Right atrium auricular region (tissue), 2 donors: ENCODE data around the gene MCM5. TPM values are rescaled to one million over a fixed set of nuclear protein-coding genes. Genes with fewer than 3 reads are reported as not detected.
"Not testable (repeated sequence)": the region's sequence is repeated elsewhere in the genome, so short reads cannot be mapped to it uniquely, and the experiment has no call there.

ENCODE experiments used
- DNase-seq: peaks from one replicate; pipeline ENCODE4 v3.0.0-alpha.2; 2019; ENCODE audit warnings: low spot score
- H3K27ac ChIP-seq, 2 donors: fragments of 200-600 bp; sonication (generic); 1 replicate in 1 of 2; 2 replicates in 1 of 2; pipeline ENCODE4 v1.5.1; 2016 to 2019
- H3K27me3 ChIP-seq, 2 donors: fragments of 200-600 bp; sonication (generic); one replicate each; pipeline versions ENCODE4 v1.5.1 to v1.6.0; 2017 to 2019
- H3K36me3 ChIP-seq: fragments of 200-600 bp; sonication (generic); one replicate; pipeline ENCODE4 v1.5.1; 2016
- H3K4me1 ChIP-seq, 2 donors: fragments of 200-600 bp; sonication (generic); one replicate each; pipeline versions ENCODE4 v1.5.1 to v1.6.0; 2017 to 2019
- H3K4me3 ChIP-seq, 2 donors: fragments of 200-600 bp; sonication (generic); 1 replicate in 1 of 2; 2 replicates in 1 of 2; pipeline ENCODE4 v1.5.1; 2017 to 2019; ENCODE audit warnings: mild to moderate bottlenecking in 1 of 2, moderate library complexity in 1 of 2
- H3K9me3 ChIP-seq, 2 donors: fragments of 200-600 bp; sonication (generic); one replicate each; pipeline ENCODE4 v1.5.1; 2019
- total RNA-seq, 2 donors: library from RNA; depleted of rRNA; stranded (reverse); fragments of >200 nt; gene quantifications; one replicate each; pipeline ENCODE4 v1.1.0, GENCODE V29; 2016
- TF ChIP-seq, protein P1 (sequence below), 2 donors: fragments of 200-600 bp; sonication (generic); IDR thresholded peaks; one replicate each; pipeline ENCODE4 v1.5.1; 2019; ENCODE audit warnings: antibody characterized with exemption in 2 of 2

MCM5 gene
- total RNA-seq, 2 donors from 2014 or later = 5.3 to 6.8 TPM

DNA sequence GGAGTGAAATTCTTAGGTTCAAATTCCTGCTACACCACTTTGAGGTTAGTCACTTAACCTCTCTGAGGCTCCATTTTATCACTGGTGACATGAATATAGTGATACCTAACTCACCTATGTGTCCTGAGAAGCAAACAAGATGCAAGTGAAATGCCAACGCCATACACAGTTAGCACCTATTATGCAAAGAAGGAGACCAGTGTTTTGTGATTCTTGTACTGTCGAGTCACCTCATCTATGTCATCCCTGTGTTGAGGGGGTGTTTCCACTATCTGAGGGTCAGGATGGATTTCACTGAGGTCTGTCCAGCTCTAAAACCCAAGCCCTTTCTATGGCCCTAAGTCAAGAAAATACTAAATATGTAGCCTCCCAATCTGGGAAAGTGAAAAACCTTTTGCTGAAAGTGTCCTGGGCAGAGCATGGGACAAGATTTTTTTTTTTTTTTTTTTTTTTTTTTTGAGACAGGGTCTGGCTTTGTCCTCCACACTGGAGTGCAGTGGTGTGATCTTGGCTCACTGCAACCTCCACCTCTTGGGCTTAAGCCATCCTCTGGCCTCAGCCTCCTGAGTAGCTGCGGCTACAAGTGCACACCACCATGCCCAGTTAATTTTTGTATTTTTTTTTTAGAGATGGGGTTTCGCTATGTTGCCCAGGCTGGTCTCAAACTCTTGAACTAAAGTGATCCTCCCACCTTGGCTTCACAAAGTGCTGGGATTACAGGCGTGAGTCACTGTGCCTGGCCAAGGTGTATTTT lies 5.0 kb upstream of the MCM5 start:
- Histone ChIP-seq H3K36me3 (no peaks in the 10 kb centered on the region), H3K27me3 (no peaks in the 10 kb centered on the region), H3K4me3 (no peak overlapping the region), H3K9me3 (no peaks in the 10 kb centered on the region), H3K4me1 (no peaks in the 10 kb centered on the region), H3K27ac (no peak overlapping the region)
- TF ChIP-seq, protein P1, sequence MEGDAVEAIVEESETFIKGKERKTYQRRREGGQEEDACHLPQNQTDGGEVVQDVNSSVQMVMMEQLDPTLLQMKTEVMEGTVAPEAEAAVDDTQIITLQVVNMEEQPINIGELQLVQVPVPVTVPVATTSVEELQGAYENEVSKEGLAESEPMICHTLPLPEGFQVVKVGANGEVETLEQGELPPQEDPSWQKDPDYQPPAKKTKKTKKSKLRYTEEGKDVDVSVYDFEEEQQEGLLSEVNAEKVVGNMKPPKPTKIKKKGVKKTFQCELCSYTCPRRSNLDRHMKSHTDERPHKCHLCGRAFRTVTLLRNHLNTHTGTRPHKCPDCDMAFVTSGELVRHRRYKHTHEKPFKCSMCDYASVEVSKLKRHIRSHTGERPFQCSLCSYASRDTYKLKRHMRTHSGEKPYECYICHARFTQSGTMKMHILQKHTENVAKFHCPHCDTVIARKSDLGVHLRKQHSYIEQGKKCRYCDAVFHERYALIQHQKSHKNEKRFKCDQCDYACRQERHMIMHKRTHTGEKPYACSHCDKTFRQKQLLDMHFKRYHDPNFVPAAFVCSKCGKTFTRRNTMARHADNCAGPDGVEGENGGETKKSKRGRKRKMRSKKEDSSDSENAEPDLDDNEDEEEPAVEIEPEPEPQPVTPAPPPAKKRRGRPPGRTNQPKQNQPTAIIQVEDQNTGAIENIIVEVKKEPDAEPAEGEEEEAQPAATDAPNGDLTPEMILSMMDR (IDR thresholded peaks at IDR 0.05) = no peak
- DNase-seq = no peak

DNA sequence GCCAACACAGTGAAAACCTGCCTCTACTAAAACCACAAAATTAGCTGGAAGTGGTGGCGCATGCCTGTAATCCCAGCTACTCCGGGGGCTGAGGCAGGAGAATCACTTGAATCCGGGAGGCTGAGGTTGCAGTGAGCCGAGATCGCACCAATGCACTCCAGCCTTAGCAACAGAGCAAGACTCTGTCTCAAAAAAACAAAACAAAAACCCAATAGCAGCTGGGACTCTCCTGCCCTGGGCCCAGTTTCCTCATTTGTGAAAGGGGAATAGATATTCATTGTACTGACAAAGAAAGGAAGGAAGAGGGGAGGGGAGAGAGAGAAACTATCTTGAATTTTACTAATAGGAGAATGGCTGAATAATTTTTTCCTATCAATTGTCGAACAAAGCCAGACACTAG lies 3.3 kb upstream of the MCM5 start:
- peaks cover 0 to 14% of the 10 kb centered on the region in 2 donors for H3K4me1 ChIP-seq
- not testable (repeated sequence) for DNase-seq, H3K27me3 ChIP-seq, H3K36me3 ChIP-seq, H3K27ac ChIP-seq, H3K9me3 ChIP-seq, H3K4me3 ChIP-seq

DNA sequence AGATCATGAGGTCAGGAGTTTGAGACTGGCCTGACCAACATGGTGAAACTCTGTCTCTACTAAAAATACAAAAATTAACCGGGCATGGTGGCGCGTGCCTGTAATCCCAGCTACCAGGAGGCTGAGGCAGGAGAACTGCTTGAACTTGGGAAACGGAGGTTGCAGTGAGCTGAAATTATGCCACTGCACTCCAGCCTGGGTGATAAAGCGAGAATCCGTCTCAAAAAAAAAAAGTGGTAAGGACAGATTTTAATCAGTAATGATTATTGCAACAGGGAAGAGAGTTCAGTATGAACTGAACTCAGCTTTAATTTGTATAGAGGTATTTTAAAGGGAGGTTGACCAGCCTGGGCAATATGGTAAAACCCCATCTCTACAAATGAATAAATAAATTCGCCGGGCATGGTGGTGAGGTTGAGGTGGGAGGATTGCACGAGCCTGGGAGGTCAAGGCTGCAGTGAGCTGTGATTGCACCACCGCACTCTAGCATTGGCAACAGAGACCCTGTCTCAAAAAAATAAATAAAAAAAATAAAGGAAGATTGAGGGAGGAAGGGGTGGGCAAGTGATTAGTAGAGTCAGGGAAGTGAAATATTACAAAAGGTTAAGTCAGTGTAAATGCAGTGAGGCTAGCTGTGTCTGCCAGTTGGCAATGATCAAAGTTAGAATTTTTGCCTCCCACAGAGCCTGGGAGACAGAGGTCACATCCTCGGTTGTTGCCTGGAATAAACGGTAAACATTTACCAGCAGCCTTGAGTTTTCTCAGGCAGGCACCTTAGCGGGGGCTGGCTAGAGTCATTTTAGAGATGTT lies 2.6 kb upstream of the MCM5 start:
- DNase-seq = no peak
- no peak overlapping the region for H3K27ac ChIP-seq
- H3K36me3 ChIP-seq = no peaks in the 10 kb centered on the region
- no peaks in the 10 kb centered on the region for H3K9me3 ChIP-seq
- peaks cover 0 to 14% of the 10 kb centered on the region in 2 donors for H3K4me1 ChIP-seq
- TF ChIP-seq, protein P1 (IDR thresholded peaks at IDR 0.05) = no peak
- no peaks in the 10 kb centered on the region for H3K27me3 ChIP-seq
- H3K4me3 ChIP-seq = no peak overlapping the region

DNA sequence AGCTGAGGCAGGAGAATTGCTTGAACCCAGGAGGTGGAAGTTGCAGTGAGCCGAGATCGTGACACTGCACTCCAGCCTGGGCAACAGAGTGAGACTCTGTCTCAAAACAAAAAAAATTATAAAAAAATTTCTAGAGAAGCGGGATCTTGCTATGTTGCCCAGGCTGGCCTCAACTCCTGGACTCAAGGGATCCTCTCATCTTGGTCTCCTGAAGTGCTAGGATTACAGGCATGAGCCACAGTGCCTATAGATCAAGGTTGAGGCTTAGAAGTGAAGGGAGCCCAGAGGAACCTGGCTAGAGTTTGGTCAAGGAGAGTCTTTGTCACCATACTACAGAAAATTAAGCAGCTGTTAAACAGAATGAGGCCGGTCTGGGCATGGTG lies 1.4 kb upstream of the MCM5 start:
- no peaks in the 10 kb centered on the region for H3K9me3 ChIP-seq
- no peaks in the 10 kb centered on the region for H3K36me3 ChIP-seq
- peaks cover 0 to 14% of the 10 kb centered on the region in 2 donors for H3K4me1 ChIP-seq
- no peak overlapping the region for H3K27ac ChIP-seq
- H3K4me3 ChIP-seq = no peak overlapping the region
- no peaks in the 10 kb centered on the region for H3K27me3 ChIP-seq
- TF ChIP-seq, protein P1 (IDR thresholded peaks at IDR 0.05) = no peak
- no peak for DNase-seq

DNA sequence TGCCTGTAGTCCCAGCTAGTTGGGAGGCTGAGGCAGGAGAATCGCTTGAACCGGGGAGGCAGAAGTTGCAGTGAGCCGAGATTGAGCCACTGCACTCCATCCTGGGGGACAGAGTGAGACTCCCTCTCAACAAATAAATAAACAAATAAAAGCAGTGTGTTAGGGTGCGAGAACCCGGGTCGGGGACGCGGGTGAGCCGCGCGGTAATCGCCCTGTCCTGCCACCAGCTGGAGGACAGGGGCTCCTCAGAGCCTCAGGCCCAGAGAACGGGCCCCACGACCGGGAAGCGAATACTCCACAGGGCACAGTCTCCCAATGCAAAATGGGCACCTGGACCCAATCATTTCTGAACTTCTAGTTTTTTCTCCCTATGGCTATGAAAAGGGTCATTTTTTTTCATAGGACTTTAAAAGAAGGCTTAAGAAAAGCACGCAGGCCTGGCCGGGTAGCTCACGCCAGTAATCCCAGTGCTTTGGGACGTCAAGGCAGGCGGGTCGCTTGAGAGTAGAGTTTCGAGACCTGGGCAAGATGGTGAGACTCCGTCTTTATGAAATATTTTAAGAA lies 744 bp upstream of the MCM5 start:
- peak overlapping the region; percentile 32 to 58 for H3K27ac ChIP-seq
- TF ChIP-seq, protein P1 (IDR thresholded peaks at IDR 0.05) = no peak
- DNase-seq = no peak
- no peaks in the 10 kb centered on the region for H3K27me3 ChIP-seq
- peak overlapping the region; percentile 68 to 76 for H3K4me3 ChIP-seq
- H3K36me3 ChIP-seq = no peaks in the 10 kb centered on the region
- peaks cover 0 to 14% of the 10 kb centered on the region in 2 donors for H3K4me1 ChIP-seq
- H3K9me3 ChIP-seq = no peaks in the 10 kb centered on the region

DNA sequence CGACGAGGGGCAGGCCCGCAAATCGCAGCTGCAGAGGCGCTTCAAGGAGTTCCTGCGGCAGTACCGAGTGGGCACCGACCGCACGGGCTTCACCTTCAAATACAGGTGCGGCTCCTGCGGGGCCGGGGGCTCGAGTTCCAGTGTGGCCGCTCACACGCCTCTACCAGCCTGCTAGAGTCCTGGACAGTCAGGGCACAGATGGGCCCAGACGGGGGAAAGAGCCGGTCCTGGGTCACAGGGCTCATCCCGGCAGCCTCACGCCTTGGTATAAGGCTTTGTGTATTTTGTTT lies 506 bp downstream of the MCM5 start:
- no peaks in the 10 kb centered on the region for H3K27me3 ChIP-seq
- DNase-seq = no peak
- no peaks in the 10 kb centered on the region for H3K36me3 ChIP-seq
- no peaks in the 10 kb centered on the region for H3K9me3 ChIP-seq
- H3K4me1 ChIP-seq = peaks cover 0 to 14% of the 10 kb centered on the region in 2 donors
- TF ChIP-seq, protein P1 (IDR thresholded peaks at IDR 0.05) = no peak
- peak overlapping the region; percentile 68 to 76 for H3K4me3 ChIP-seq
- H3K27ac ChIP-seq = peak overlapping the region in 1 of 2 donors; percentile 41
